ENCODE measurements around the gene ADNP2. TPM values are rescaled to one million over a fixed set of nuclear protein-coding genes. Genes with fewer than 3 reads are reported as not detected.

ADNP2 gene
- total and polyA plus RNA-seq, 2 of the 13 experiments (the other 11 are each of a cell fraction or from before 2014, with no cell fraction given): 10.8 to 25.5 TPM

DNA sequence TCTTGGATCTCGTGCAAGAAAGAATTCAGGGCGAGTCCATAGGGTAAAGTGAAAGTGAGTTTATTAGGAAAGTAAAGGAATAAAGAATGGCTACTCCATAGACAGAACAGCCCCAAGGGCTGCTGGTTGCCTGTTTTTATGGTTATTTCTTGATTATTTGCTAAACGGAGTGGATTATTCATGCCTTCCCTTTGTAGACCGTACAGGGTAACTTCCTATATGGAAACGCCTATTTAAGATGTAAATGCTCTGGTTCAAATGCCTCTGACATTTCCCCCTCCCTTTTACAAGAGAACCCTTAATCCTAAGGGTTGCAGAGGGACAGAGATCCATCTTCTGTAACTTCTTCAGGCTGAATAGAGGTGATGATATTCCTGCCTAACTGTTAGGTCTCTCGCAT, 49.1 kb upstream of the ADNP2 start (continued):
- TF ChIP-seq UBTF (CRISPR knock-in tag; IDR thresholded peaks at IDR 0.05) (no peak), AFF4 (CRISPR knock-in tag; IDR thresholded peaks at IDR 0.05) (no peak), ZNF678 (CRISPR knock-in tag; IDR thresholded peaks at IDR 0.05) (no peak), ZBTB8A (CRISPR knock-in tag; IDR thresholded peaks at IDR 0.05; ENCODE audit: borderline replicate concordance, low read depth) (no peak)
- TF ChIP-seq, protein P1, sequence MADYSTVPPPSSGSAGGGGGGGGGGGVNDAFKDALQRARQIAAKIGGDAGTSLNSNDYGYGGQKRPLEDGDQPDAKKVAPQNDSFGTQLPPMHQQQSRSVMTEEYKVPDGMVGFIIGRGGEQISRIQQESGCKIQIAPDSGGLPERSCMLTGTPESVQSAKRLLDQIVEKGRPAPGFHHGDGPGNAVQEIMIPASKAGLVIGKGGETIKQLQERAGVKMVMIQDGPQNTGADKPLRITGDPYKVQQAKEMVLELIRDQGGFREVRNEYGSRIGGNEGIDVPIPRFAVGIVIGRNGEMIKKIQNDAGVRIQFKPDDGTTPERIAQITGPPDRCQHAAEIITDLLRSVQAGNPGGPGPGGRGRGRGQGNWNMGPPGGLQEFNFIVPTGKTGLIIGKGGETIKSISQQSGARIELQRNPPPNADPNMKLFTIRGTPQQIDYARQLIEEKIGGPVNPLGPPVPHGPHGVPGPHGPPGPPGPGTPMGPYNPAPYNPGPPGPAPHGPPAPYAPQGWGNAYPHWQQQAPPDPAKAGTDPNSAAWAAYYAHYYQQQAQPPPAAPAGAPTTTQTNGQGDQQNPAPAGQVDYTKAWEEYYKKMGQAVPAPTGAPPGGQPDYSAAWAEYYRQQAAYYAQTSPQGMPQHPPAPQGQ (CRISPR knock-in tag; IDR thresholded peaks at IDR 0.05; ENCODE audit: borderline replicate concordance): no peak
